SK-N-SH (cell line): ENCODE data around the gene PODXL2. TPM values are rescaled to one million over a fixed set of nuclear protein-coding genes. Genes with fewer than 3 reads are reported as not detected.

Source experiments
- CTCF ChIA-PET: fragments of 300-600, 350-600 bp; formaldehyde crosslinking; extraction: SDS; loops from one replicate; lab custom pipeline; 2021; lab: Yijun Ruan, JAX
- POLR2A ChIA-PET: fragments of 350-600 bp; sonication (Branson Sonifier 250); formaldehyde crosslinking; extraction: SDS; loops from one replicate; lab custom pipeline; 2020; ENCODE audit warnings: antibody characterized with exemption, inconsistent platforms; lab: Yijun Ruan, JAX
- DNase-seq: peaks from one replicate; pipeline ENCODE4 v3.0.0; 2012
- H2AFZ ChIP-seq: fragments of 200-600 bp; sonication (generic); 2 replicates; pipeline ENCODE4 v1.8.1; 2016; ENCODE audit warnings: antibody characterized with exemption, mild to moderate bottlenecking, low read depth
- H3F3A ChIP-seq: fragments of 200-600 bp; sonication (generic); replicated peaks from 2 replicates; pipeline ENCODE3; 2016; ENCODE audit warnings: antibody characterized with exemption, mild to moderate bottlenecking; ENCODE audit not compliant: insufficient read depth
- H3K27ac ChIP-seq, 2 experiments: fragments of 200-500 bp in 1 of 2; fragments of 200-600 bp in 1 of 2; sonication (Bioruptor generic) in 1 of 2; sonication (generic), shearing (Covaris generic) in 1 of 2; 2 replicates each; pipeline versions ENCODE4 v1.5.1 to v1.6.1; 2014 to 2016; ENCODE audit warnings: low read depth in 2 of 2, inconsistent platforms in 1 of 2, low read length in 1 of 2, mild to moderate bottlenecking in 1 of 2, mixed read lengths in 1 of 2
- H3K27me3 ChIP-seq: fragments of 200-600 bp; sonication (generic), shearing (Covaris generic); 2 replicates; pipeline ENCODE4 v1.6.1; 2016; ENCODE audit warnings: mixed run types; ENCODE audit not compliant: insufficient read depth
- H3K36me3 ChIP-seq, 2 experiments: fragments of 200-500 bp in 1 of 2; fragments of 200-600 bp in 1 of 2; sonication (Bioruptor generic) in 1 of 2; sonication (generic) in 1 of 2; replicated peaks in 1 of 2; 2 replicates each; pipeline versions ENCODE3 to v1.5.1; 2014 to 2016; ENCODE audit warnings: low read length in 1 of 2, mild to moderate bottlenecking in 1 of 2; ENCODE audit not compliant: insufficient read depth in 2 of 2, control insufficient read depth in 1 of 2
- H3K4me1 ChIP-seq, 2 experiments: fragments of 200-500 bp in 1 of 2; fragments of 200-600 bp in 1 of 2; sonication (Bioruptor generic) in 1 of 2; sonication (generic), shearing (Covaris generic) in 1 of 2; 2 replicates each; pipeline versions ENCODE4 v1.5.1 to v1.6.1; 2014 to 2016; ENCODE audit warnings: low read depth in 1 of 2, low read length in 1 of 2, mixed run types in 1 of 2; ENCODE audit not compliant: insufficient read depth in 2 of 2, control insufficient read depth in 1 of 2
- H3K4me2 ChIP-seq: fragments of 200-600 bp; sonication (generic), shearing (Covaris generic); 2 replicates; pipeline ENCODE4 v1.6.1; 2017; ENCODE audit warnings: mixed run types
- H3K4me3 ChIP-seq, 2 experiments: fragments of 200-500 bp in 1 of 2; fragments of 200-600 bp in 1 of 2; sonication (Bioruptor generic) in 1 of 2; sonication (generic), shearing (Covaris generic) in 1 of 2; 2 replicates each; pipeline versions ENCODE4 v1.5.1 to v1.8.1; 2014 to 2016; ENCODE audit warnings: low read depth in 2 of 2, inconsistent platforms in 1 of 2, low read length in 1 of 2, mild to moderate bottlenecking in 1 of 2, mixed read lengths in 1 of 2, moderate library complexity in 1 of 2
- H3K79me2 ChIP-seq: fragments of 200-600 bp; sonication (generic); 2 replicates; pipeline ENCODE4 v1.8.1; 2017; ENCODE audit warnings: mild to moderate bottlenecking; ENCODE audit not compliant: insufficient read depth
- H3K9ac ChIP-seq: fragments of 200-600 bp; sonication (generic); 2 replicates; pipeline ENCODE4 v1.6.1; 2017; ENCODE audit warnings: mixed run types
- H3K9me2 ChIP-seq: fragments of 200-600 bp; sonication (generic); 2 replicates; pipeline ENCODE4 v1.6.1; 2017; ENCODE audit warnings: mixed run types
- H3K9me3 ChIP-seq: fragments of 200-600 bp; sonication (generic); 2 replicates; pipeline ENCODE4 v1.6.1; 2017; ENCODE audit warnings: mixed run types, mild to moderate bottlenecking, moderate library complexity
- H4K20me1 ChIP-seq: fragments of 200-600 bp; sonication (generic); 2 replicates; pipeline ENCODE4 v1.6.1; 2017; ENCODE audit warnings: mild to moderate bottlenecking, mixed run types; ENCODE audit not compliant: insufficient read depth
- CHD2 ChIP-seq: fragments of 150-350 bp; IDR thresholded peaks from 2 replicates; pipeline ENCODE4 v1.6.1; 2018; ENCODE audit warnings: low read length; ENCODE audit not compliant: partially characterized antibody
- CTCF ChIP-seq: fragments of 200-600 bp; sonication (generic); IDR thresholded peaks from 2 replicates; pipeline ENCODE4 v1.6.1; 2017; ENCODE audit warnings: antibody characterized with exemption, mild to moderate bottlenecking, moderate library complexity
- ELF1 ChIP-seq: IDR thresholded peaks from 2 replicates; pipeline ENCODE4 v1.4.0; 2012
- FOXJ3 ChIP-seq: sonication (generic); formaldehyde crosslinking; IDR thresholded peaks from 2 replicates; pipeline ENCODE4 v1.5.1; 2020; ENCODE audit warnings: mild to moderate bottlenecking, missing genetic modification reagents
- FOXM1 ChIP-seq: IDR thresholded peaks from 2 replicates; pipeline ENCODE4 v1.4.0; 2012; ENCODE audit warnings: low read depth, mild to moderate bottlenecking
- GABPA ChIP-seq: IDR thresholded peaks from 2 replicates; pipeline ENCODE4 v1.4.0; 2012; ENCODE audit warnings: low read depth, mild to moderate bottlenecking
- GATA2 ChIP-seq: sonication (generic); formaldehyde crosslinking; IDR thresholded peaks from 2 replicates; pipeline ENCODE4 v1.5.0; 2020; ENCODE audit warnings: mild to moderate bottlenecking, missing genetic modification reagents
- JUND ChIP-seq: IDR thresholded peaks from 2 replicates; pipeline ENCODE4 v1.4.0; 2012
- MAX ChIP-seq: IDR thresholded peaks from 2 replicates; pipeline ENCODE4 v1.4.0; 2012; ENCODE audit warnings: low read depth
- MEF2A ChIP-seq: IDR thresholded peaks from 2 replicates; pipeline ENCODE4 v1.4.0; 2012; ENCODE audit warnings: low read depth, borderline replicate concordance
- MXI1 ChIP-seq: IDR thresholded peaks from 2 replicates; pipeline ENCODE4 v1.6.1; 2012; ENCODE audit warnings: mild to moderate bottlenecking, low read depth, low read length, improper control_type of control experiment
- NFIC ChIP-seq: IDR thresholded peaks from 2 replicates; pipeline ENCODE4 v1.4.0; 2012; ENCODE audit warnings: borderline replicate concordance
- PBX3 ChIP-seq: IDR thresholded peaks from 2 replicates; pipeline ENCODE4; 2012
- POLR2AphosphoS5 ChIP-seq: IDR thresholded peaks from 2 replicates; pipeline ENCODE4 v1.6.1; 2012; ENCODE audit warnings: low read depth, low read length
- RAD21 ChIP-seq: IDR thresholded peaks from 2 replicates; pipeline ENCODE4 v1.6.1; 2012; ENCODE audit warnings: mild to moderate bottlenecking, low read length
- RFX5 ChIP-seq: IDR thresholded peaks from 2 replicates; pipeline ENCODE4 v1.6.1; 2012; ENCODE audit warnings: mild to moderate bottlenecking, improper control_type of control experiment, low read length
- SMC3 ChIP-seq: IDR thresholded peaks from 2 replicates; pipeline ENCODE4 v1.6.1; 2012; ENCODE audit warnings: low read depth, low read length, improper control_type of control experiment
- TCF12 ChIP-seq: IDR thresholded peaks from 2 replicates; pipeline ENCODE4 v1.4.0; 2012
- WGBS: methylation state at CpG from one replicate; pipeline ENCODE4 v1.1.6; 2017; ENCODE audit warnings: low lambda C conversion rate; 5-methylcytosine and 5-hydroxymethylcytosine counted together
- polyA plus RNA-seq, 3 experiments: library from polyadenylated mRNA; depleted of rRNA; stranded (reverse); fragments of >200 nt; gene quantifications; 2 replicates each; pipeline ENCODE4 v1.2.3, GENCODE V29; 2012

Gene PODXL2
- polyA plus RNA-seq, 1 of the 3 experiments (the other 2 are of a cell fraction): 27.5 TPM

- TF ChIP-seq CTCF (no peak), FOXJ3 (no peak), RAD21 (no peak), PBX3 (no peak), MAX (no peak), JUND (no peak), GATA2 (no peak), GABPA (no peak)
Measured at GRCh38 chr3:127708837-127709236, 79.9 kb downstream of the PODXL2 start (continued).

- Histone ChIP-seq H3K79me2 (no peaks in the 10 kb centered on the region), H3K9ac (no peak overlapping the region), H3K4me3 (no peak overlapping the region), H3K27ac (no peak overlapping the region), H3F3A (no peaks in the 10 kb centered on the region)
- CTCF ChIA-PET: interaction anchor here (1.1 to 1.9 kb wide), 3 partner anchors 9 to 76 kb away, joined by 3 to 5 read pairs (median 4); no protein-coding TSS in a partner anchor
- 83% methylated on average over 3 of the region's 3 CpGs for WGBS
- TF ChIP-seq FOXM1 (no peak), MEF2A (no peak), RFX5 (no peak), PBX3 (no peak), NFIC (no peak), TCF12 (no peak), CHD2 (no peak), GABPA (no peak), SMC3 (no peak), GATA2 (no peak), ELF1 (no peak), POLR2AphosphoS5 (no peak), MXI1 (no peak), CTCF (no peak)
- TF ChIP-seq, all 33 proteins: peak for 0
- H4K20me1 ChIP-seq: no peaks in the 10 kb centered on the region
- no peaks in the 10 kb centered on the region for H3K9me2 ChIP-seq
- peaks cover 0 to 50% of the 10 kb centered on the region in 2 experiments; a peak in 1 of 4 replicates for H3K4me1 ChIP-seq
- H3K4me2 ChIP-seq: no peak overlapping the region
- H3K36me3 ChIP-seq: no peaks in the 10 kb centered on the region
- no peak overlapping the region for H2AFZ ChIP-seq
- no peak for DNase-seq
- POLR2A ChIA-PET: no interaction called here
- H3K27me3 ChIP-seq: no peaks in the 10 kb centered on the region
- no peaks in the 10 kb centered on the region for H3K9me3 ChIP-seq
Measured at GRCh38 chr3:127709320-127710060, 80.5 kb downstream of the PODXL2 start.
